Naive thymus-derived CD4-positive, alpha-beta T cell (primary cell): ENCODE measurements around the gene TRAPPC3L. TPM values are rescaled to one million over a fixed set of nuclear protein-coding genes. Genes with fewer than 3 reads are reported as not detected.
A peak's percentile ranks its signal among the peaks of the same experiment; 100 is the strongest.

Experiments
- ATAC-seq: fragments of 150-1000 bp; cut with Tn5 transposase; 2 replicates; pipeline ENCODE4 v1.10.0; 2021; ENCODE audit warnings: mild to moderate bottlenecking, moderate library complexity
- CTCF ChIA-PET: fragments of 350-600 bp; sonication (Branson Sonifier 250); formaldehyde crosslinking; loops from one replicate; lab custom pipeline; 2021; ENCODE audit warnings: antibody characterized with exemption; lab: Charles Lee
- POLR2A ChIA-PET: fragments of 350-600 bp; sonication (Branson Sonifier 250); formaldehyde crosslinking; loops from one replicate; lab custom pipeline; 2021; ENCODE audit warnings: antibody characterized with exemption, inconsistent platforms; lab: Charles Lee
- DNase-seq, 9 donors: peaks; one replicate each; pipeline versions ENCODE4 v3.0.0 to v3.0.0-alpha.2; 2020 to 2022; ENCODE audit warnings: mixed read lengths in 1 of 9
- H3K27ac ChIP-seq: one replicate; pipeline ENCODE4 v1.7.0; 2013; ENCODE audit warnings: mild to moderate bottlenecking, low read depth, low read length, moderate library complexity
- H3K27me3 ChIP-seq, 2 donors: one replicate each; pipeline ENCODE4 v1.7.0; 2013; ENCODE audit warnings: low read length in 2 of 2, mild to moderate bottlenecking in 2 of 2, moderate library complexity in 2 of 2; ENCODE audit not compliant: control insufficient read depth in 2 of 2, insufficient read depth in 2 of 2
- H3K36me3 ChIP-seq, 3 experiments: 1 replicate in 2 of 3; 2 replicates in 1 of 3; pipeline ENCODE4 v1.7.0; 2013; ENCODE audit warnings: low read length in 3 of 3, mild to moderate bottlenecking in 3 of 3, moderate library complexity in 1 of 3; ENCODE audit not compliant: insufficient read depth in 3 of 3, control insufficient read depth in 2 of 3
- H3K4me1 ChIP-seq, 2 donors: one replicate each; pipeline ENCODE4 v1.7.0; 2013; ENCODE audit warnings: low read length in 2 of 2, mild to moderate bottlenecking in 2 of 2, moderate library complexity in 1 of 2; ENCODE audit not compliant: control insufficient read depth in 2 of 2, insufficient read depth in 2 of 2
- H3K4me3 ChIP-seq: 2 replicates; pipeline ENCODE4 v1.7.0; 2013; ENCODE audit warnings: mild to moderate bottlenecking, low read length
- H3K9me3 ChIP-seq, 3 experiments: 1 replicate in 2 of 3; 2 replicates in 1 of 3; pipeline ENCODE4 v1.7.0; 2013; ENCODE audit warnings: low read length in 3 of 3; ENCODE audit not compliant: control insufficient read depth in 2 of 3
- H3K27ac Mint-ChIP-seq, 9 donors: one replicate each; pipeline ENCODE4 v1.8.0; 2020 to 2022; ENCODE audit warnings: mixed read lengths in 9 of 9, mild to moderate bottlenecking in 8 of 9, moderate library complexity in 5 of 9, inconsistent platforms in 2 of 9
- H3K27me3 Mint-ChIP-seq, 5 donors: one replicate each; pipeline ENCODE4 v1.8.0; 2021 to 2022; ENCODE audit warnings: mixed read lengths in 5 of 5, mild to moderate bottlenecking in 1 of 5
- H3K36me3 Mint-ChIP-seq, 5 donors: one replicate each; pipeline ENCODE4 v1.8.0; 2020 to 2022; ENCODE audit warnings: mixed read lengths in 5 of 5, mild to moderate bottlenecking in 3 of 5, inconsistent platforms in 1 of 5
- H3K4me1 Mint-ChIP-seq, 7 donors: one replicate each; pipeline ENCODE4 v1.8.0; 2020 to 2022; ENCODE audit warnings: mixed read lengths in 7 of 7, mild to moderate bottlenecking in 3 of 7, inconsistent platforms in 1 of 7
- H3K4me3 Mint-ChIP-seq, 10 donors: one replicate each; pipeline ENCODE4 v1.8.0; 2020 to 2022; ENCODE audit warnings: mild to moderate bottlenecking in 10 of 10, mixed read lengths in 10 of 10, moderate library complexity in 6 of 10, inconsistent platforms in 2 of 10
- H3K9me3 Mint-ChIP-seq, 11 donors: one replicate each; pipeline ENCODE4 v1.8.0; 2020 to 2022; ENCODE audit warnings: mixed read lengths in 11 of 11, mild to moderate bottlenecking in 4 of 11, inconsistent platforms in 1 of 11, moderate library complexity in 1 of 11
- intact Hi-C, 2 donors: fragments of 100-400 bp; cut with micrococcal nuclease; formaldehyde crosslinking; loops; one replicate each; pipeline ENCODE4 v1.15.1; 2023
- polyA plus RNA-seq, 2 donors: library from polyadenylated mRNA; unstranded; fragments of 300-500 nt; fragmentation: Illumina TruSeq; gene quantifications; one replicate each; pipeline ENCODE4 v1.2.3, GENCODE V29; 2021
- total RNA-seq, 6 experiments: library from RNA in 5 of 6; stranded (reverse) in 5 of 6; gene quantifications; 1 replicate in 5 of 6; 2 replicates in 1 of 6; pipeline ENCODE4 v1.2.3 and lab custom pipeline; 2021 to 2026

The TRAPPC3L gene
- total and polyA plus RNA-seq, 7 experiments from 2014 or later, result not detected

DNA sequence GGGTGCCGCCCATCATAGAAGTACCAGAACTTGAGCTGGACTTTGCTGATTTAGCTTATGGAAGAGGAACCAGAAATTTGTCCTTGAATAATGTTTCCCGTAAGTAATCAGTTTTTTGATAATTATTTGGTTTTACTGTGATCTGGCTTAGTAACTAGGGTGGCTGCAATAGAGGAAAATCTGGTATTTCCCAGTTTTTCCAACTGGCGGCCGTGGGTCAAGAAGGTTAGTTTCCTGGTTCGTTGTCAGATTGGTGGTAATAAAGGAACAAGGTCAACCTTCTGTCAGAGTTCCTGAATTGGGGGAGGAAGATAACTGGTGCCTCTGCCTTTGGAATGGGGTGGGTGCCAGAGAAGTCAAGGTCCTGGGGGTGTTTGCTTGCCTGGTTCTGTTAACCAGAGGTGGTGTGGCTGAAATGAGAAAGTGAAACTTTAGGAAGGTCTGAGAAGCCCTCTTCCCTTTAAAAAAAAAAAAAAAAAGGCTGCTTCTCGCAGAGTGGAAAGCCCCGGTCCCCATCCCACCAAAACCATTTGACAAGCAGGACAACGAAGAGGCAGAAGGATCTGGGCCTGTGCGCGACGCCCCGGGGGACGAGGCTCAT, 84.1 kb downstream of the TRAPPC3L start, which contains the start of gene CALHM6:
CALHM6 (plus strand) TSS at position 45 of the 601 bp plus-strand sequence; CDS start at position 600, 555 bp downstream.
- H3K4me3 ChIP-seq, result peak within 1 kb of the TSS; percentile 58
- H3K4me1 ChIP-seq, result peaks cover 7 to 16% of the 10 kb centered on the region in 2 donors
- Mint-ChIP-seq H3K9me3 (no peaks in the 10 kb centered on the region), H3K36me3 (peaks cover 0 to 38% (median 0%) of the 10 kb centered on the region in 5 donors), H3K4me1 (peaks cover 17 to 88% (median 23%) of the 10 kb centered on the region in 7 donors), H3K4me3 (peak within 1 kb of the TSS; percentile 76 to 87 (median 80)), H3K27ac (peak within 1 kb of the TSS; percentile 25 to 92 (median 57)), H3K27me3 (peaks cover 0 to 39% (median 4%) of the 10 kb centered on the region in 5 donors)
- H3K27me3 ChIP-seq, result no peaks in the 10 kb centered on the region
- ChIA-PET POLR2A (interaction anchor here (1.3 kb wide), 1 partner anchor 181 kb away, joined by 3 read pairs; the partner anchor contains the start of gene TSPYL1), CTCF (no interaction called here)
- intact Hi-C loops, result loop anchor here (2.0 to 5.0 kb wide), 4 partner anchors 179 to 359 kb away; partner anchors contain the start of genes KPNA5 (in 1 of the 2), NT5DC1 (in 1 of the 2) and TSPYL1 (in 1 of the 2)
- no peaks in the 10 kb centered on the region for H3K9me3 ChIP-seq
- ATAC-seq (no peak), DNase-seq (no peak)
- H3K27ac ChIP-seq, result no peak within 1 kb of the TSS
- H3K36me3 ChIP-seq, result no peaks in the 10 kb centered on the region

DNA sequence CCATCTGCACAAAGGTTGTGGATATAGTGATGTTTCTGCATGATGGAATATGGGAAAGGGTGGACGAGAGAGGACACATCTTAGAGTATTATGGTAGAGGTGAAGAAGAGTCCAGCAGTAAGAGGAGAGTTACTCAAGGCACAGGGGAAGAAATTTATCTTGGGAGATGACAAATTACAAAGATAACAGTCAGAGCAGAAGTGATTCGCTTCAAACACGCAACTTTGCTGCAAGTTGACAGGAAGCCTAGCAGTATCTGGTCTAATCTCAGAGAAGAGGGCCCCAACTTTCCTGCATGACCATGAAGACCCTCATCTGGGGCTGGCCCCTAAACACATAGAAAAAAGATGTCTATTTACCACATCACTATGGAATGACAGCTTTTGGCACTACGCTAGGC, 85.6 kb downstream of the TRAPPC3L start:
- ATAC-seq, result no peak
- Histone ChIP-seq H3K27ac (no peak overlapping the region), H3K36me3 (no peaks in the 10 kb centered on the region), H3K27me3 (no peaks in the 10 kb centered on the region), H3K4me1 (peaks cover 7 to 15% of the 10 kb centered on the region in 2 donors), H3K4me3 (no peak overlapping the region), H3K9me3 (no peaks in the 10 kb centered on the region)
- intact Hi-C loops, result loop anchor here (2.0 to 5.0 kb wide), 4 partner anchors 178 to 358 kb away; partner anchors contain the start of genes KPNA5 (in 1 of the 2), NT5DC1 (in 1 of the 2) and TSPYL1 (in 1 of the 2)
- Mint-ChIP-seq H3K36me3 (peaks cover 0 to 38% (median 0%) of the 10 kb centered on the region in 5 donors), H3K27ac (peak overlapping the region in 1 of 9 donors; percentile 6), H3K4me1 (peaks cover 16 to 86% (median 23%) of the 10 kb centered on the region in 7 donors), H3K4me3 (peak overlapping the region in 2 of 10 donors; percentile 0 to 53), H3K9me3 (peaks cover 0 to 2% (median 0%) of the 10 kb centered on the region in 11 donors), H3K27me3 (peaks cover 0 to 46% (median 4%) of the 10 kb centered on the region in 5 donors)
- CTCF ChIA-PET, result no interaction called here
- POLR2A ChIA-PET, result no interaction called here
- DNase-seq, result no peak

DNA sequence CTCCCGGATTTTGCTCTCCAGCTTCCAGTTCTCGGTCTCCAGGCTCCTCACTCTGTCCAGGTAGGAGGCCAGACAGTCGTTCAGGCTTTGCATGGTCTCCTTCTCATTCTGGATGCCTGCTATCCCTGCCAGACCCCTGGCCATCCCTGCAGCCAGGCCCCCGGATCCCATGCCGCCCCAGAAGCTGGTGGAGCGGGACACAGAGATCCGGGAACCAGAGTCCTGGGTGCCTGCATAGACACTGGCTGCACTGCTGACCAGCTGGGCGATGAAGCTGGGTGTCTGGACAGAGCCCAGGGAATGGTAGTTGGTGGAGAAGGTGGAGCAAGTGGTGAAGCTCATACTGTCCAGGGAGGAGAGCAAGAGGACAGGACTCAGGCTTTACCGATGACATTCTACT, 87.2 kb downstream of the TRAPPC3L start:
- Histone ChIP-seq H3K4me3 (no peak overlapping the region), H3K27ac (no peak overlapping the region), H3K36me3 (no peaks in the 10 kb centered on the region), H3K9me3 (no peaks in the 10 kb centered on the region), H3K4me1 (peaks cover 4 to 7% of the 10 kb centered on the region in 2 donors), H3K27me3 (no peaks in the 10 kb centered on the region)
- peak overlapping the region in 1 of 9 donors; percentile 50 for H3K27ac Mint-ChIP-seq
- peaks cover 10 to 73% (median 15%) of the 10 kb centered on the region in 7 donors for H3K4me1 Mint-ChIP-seq
- H3K36me3 Mint-ChIP-seq, result peaks cover 0 to 34% (median 0%) of the 10 kb centered on the region in 5 donors
- ATAC-seq (no peak), DNase-seq (no peak)
- H3K4me3 Mint-ChIP-seq, result no peak overlapping the region
- peaks cover 0 to 9% (median 0%) of the 10 kb centered on the region in 11 donors for H3K9me3 Mint-ChIP-seq
- CTCF ChIA-PET, result no interaction called here
- intact Hi-C loops, result no loop called here
- POLR2A ChIA-PET, result no interaction called here
- H3K27me3 Mint-ChIP-seq, result peaks cover 5 to 52% (median 11%) of the 10 kb centered on the region in 5 donors

DNA sequence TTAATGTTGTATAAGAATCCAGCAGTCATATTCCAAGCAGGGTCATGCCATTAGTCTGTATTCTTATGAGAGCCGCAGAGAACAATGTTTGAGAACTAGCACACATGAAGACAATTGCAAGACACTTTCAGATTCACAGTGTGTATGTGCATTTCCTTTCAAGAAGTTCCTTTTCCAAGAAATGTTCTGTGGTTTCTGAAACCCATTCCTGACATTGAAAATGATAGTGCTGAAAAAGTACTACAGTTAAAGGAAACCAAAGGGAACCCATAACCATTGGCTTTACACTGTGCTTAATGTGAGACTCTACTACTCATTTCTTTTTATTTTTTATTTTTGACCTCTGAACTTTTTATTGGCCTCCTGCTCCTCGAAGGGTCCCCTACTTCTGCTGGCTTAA, 88.6 kb downstream of the TRAPPC3L start:
- no peak overlapping the region for H3K4me3 ChIP-seq
- H3K36me3 Mint-ChIP-seq, result peaks cover 0 to 28% (median 0%) of the 10 kb centered on the region in 5 donors
- intact Hi-C loops, result loop anchor here in 1 of 2 donors (1.0 kb wide), 1 partner anchor 8 kb away; no protein-coding TSS in a partner anchor
- H3K4me1 ChIP-seq, result peaks cover 0 to 4% of the 10 kb centered on the region in 2 donors
- H3K4me3 Mint-ChIP-seq, result peak overlapping the region in 1 of 10 donors; percentile 59
- ChIA-PET CTCF (interaction anchor here (0.6 kb wide), 1 partner anchor 47 kb away, joined by 3 read pairs; no protein-coding TSS in a partner anchor), POLR2A (no interaction called here)
- no peak for DNase-seq
- H3K4me1 Mint-ChIP-seq, result peaks cover 10 to 66% (median 10%) of the 10 kb centered on the region in 7 donors
- H3K36me3 ChIP-seq, result no peaks in the 10 kb centered on the region
- no peak overlapping the region for H3K27ac ChIP-seq
- peak overlapping the region in 2 of 9 donors; percentile 66 to 91 for H3K27ac Mint-ChIP-seq
- H3K27me3 ChIP-seq, result no peaks in the 10 kb centered on the region
- H3K9me3 Mint-ChIP-seq, result peaks cover 0 to 9% (median 0%) of the 10 kb centered on the region in 11 donors
- no peaks in the 10 kb centered on the region for H3K9me3 ChIP-seq
- ATAC-seq, result no peak
- H3K27me3 Mint-ChIP-seq, result peaks cover 6 to 46% (median 14%) of the 10 kb centered on the region in 5 donors

DNA sequence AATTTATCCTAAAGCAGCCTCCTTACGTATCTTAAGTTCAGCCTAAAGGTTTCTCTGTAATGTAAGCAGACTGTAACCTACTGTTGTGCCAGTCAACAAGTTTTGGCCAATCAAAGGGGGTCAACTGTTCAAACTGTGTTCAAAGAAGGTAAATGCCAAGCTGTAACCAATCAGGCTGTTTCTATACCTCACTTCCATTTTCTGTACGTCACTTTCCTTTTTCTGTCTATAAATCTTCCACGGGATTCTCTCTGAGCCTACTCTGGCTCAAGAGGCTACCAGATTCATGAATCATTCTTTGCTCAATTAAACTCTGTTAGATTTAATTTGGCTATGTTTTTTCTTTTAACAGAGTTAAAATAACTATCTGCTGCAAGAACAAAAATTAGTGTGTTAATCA, 89.4 kb downstream of the TRAPPC3L start:
- intact Hi-C loops, result no loop called here
- no peak for DNase-seq
- Histone ChIP-seq H3K4me3 (no peak overlapping the region), H3K36me3 (no peaks in the 10 kb centered on the region), H3K9me3 (no peaks in the 10 kb centered on the region), H3K27ac (no peak overlapping the region), H3K27me3 (no peaks in the 10 kb centered on the region), H3K4me1 (peaks cover 0 to 3% of the 10 kb centered on the region in 2 donors)
- Mint-ChIP-seq H3K9me3 (peaks cover 0 to 12% (median 0%) of the 10 kb centered on the region in 11 donors), H3K27ac (no peak overlapping the region), H3K4me1 (peaks cover 3 to 66% (median 4%) of the 10 kb centered on the region in 7 donors), H3K4me3 (no peak overlapping the region), H3K36me3 (peaks cover 0 to 29% (median 0%) of the 10 kb centered on the region in 5 donors), H3K27me3 (peaks cover 6 to 43% (median 14%) of the 10 kb centered on the region in 5 donors)
- POLR2A ChIA-PET, result no interaction called here
- CTCF ChIA-PET, result no interaction called here
- ATAC-seq, result no peak

DNA sequence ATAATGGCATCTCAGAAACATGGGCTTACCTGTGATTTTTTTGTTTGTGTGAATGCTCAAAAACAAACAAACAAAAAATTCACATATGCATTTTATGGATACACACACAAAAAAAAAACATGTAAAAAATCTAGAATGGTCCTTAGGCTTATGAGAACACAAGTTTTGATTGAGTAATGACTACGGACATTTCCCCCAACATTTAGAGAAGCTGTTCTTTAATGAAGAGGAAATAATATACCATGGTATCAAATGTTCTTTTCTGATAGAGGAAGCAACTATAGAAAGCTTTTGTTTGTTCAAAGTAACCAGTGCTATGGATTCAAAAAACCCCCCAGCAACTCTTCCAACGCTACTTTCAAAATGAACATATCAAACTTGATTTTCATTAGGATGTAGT, 93.0 kb downstream of the TRAPPC3L start:
- Mint-ChIP-seq H3K27ac (no peak overlapping the region), H3K36me3 (peaks cover 0 to 27% (median 0%) of the 10 kb centered on the region in 5 donors), H3K4me1 (peaks cover 0 to 56% (median 0%) of the 10 kb centered on the region in 7 donors), H3K4me3 (no peak overlapping the region), H3K27me3 (peaks cover 6 to 35% (median 14%) of the 10 kb centered on the region in 5 donors), H3K9me3 (peaks cover 0 to 14% (median 0%) of the 10 kb centered on the region in 11 donors)
- CTCF ChIA-PET, result no interaction called here
- DNase-seq (no peak), ATAC-seq (no peak)
- intact Hi-C loops, result no loop called here
- POLR2A ChIA-PET, result no interaction called here
- Histone ChIP-seq H3K36me3 (no peaks in the 10 kb centered on the region), H3K27me3 (no peaks in the 10 kb centered on the region), H3K27ac (no peak overlapping the region), H3K9me3 (no peaks in the 10 kb centered on the region), H3K4me3 (no peak overlapping the region), H3K4me1 (peaks cover 0 to 5% of the 10 kb centered on the region in 2 donors)
